GM18858 (cell line): ENCODE measurements around the gene MTG2.

ENCODE experiments used
- ATAC-seq: cut with Tn5 transposase; IDR thresholded peaks from one replicate; pipeline ENCODE4 v1.9.1; 2021; ENCODE audit not compliant: unreplicated experiment

Gene MTG2

DNA sequence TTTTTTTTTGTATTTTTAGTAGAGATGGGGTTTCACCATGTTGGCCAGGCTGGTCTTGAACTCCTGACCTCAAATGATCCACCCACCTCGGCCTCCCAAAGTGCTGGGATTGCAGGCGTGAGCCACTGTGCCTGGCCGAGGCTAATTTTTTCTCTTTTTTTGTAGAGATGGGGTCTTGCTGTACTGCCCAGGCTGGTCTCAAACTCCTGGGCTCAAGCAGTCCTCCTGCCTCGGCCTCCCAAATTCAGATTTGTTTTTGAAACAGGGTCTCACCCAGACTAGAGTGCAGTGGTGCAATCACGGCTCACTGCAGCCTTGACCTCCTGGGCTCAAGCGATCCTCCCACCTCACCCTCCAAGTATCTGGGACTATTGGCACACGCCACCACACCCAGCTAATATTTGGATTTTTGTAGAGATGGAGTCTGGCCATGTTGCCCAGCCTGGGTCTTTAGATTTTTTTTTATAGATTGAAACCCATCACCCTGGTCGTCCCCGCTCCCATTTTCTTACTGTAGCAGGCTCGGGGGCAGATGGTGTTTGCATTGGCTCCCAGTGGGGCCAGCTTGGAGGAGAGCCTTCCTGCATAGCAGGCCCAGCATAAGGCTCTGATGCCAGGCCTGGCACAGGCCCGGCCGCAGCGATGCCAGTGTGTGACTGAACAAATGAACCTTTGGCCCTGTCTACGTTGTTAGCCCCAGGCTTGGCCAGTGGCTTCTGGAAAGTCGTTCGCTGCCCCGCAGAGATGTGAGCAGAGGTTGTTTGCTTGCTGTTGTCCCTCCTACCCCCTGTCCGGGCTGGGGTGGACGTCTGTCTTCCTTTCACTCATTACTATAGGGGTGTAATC, 4.3 kb upstream of the MTG2 start:
- no peak for ATAC-seq

GRCh38 chr20:62179162-62179504, 3.7 kb upstream of the MTG2 start:
- ATAC-seq = no peak

DNA sequence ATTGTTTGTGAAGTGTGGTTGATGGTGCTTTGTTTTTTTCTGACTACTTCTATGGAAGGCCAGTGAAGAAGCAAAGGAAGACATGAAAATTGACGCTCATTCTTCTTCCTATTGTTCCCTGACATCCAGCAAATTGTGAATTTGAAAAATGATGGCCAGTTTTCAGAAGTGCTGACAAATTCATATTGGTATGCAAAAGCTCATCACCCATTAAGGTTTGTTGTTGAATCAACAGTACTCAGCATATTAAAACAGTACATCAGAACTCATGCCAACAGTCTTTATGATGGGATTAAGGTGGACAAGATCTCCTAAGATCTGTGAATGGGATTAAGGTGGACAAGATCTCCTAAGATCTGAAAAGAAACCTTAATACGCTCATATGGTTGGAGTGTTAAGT, 1.0 kb upstream of the MTG2 start:
- ATAC-seq = no peak

GRCh38 chr20:62183426-62184142, 756 bp downstream of the MTG2 start:
- no peak for ATAC-seq

- ATAC-seq = no peak
Measured at GRCh38 chr20:62186096-62186426, 3.2 kb downstream of the MTG2 start.

DNA sequence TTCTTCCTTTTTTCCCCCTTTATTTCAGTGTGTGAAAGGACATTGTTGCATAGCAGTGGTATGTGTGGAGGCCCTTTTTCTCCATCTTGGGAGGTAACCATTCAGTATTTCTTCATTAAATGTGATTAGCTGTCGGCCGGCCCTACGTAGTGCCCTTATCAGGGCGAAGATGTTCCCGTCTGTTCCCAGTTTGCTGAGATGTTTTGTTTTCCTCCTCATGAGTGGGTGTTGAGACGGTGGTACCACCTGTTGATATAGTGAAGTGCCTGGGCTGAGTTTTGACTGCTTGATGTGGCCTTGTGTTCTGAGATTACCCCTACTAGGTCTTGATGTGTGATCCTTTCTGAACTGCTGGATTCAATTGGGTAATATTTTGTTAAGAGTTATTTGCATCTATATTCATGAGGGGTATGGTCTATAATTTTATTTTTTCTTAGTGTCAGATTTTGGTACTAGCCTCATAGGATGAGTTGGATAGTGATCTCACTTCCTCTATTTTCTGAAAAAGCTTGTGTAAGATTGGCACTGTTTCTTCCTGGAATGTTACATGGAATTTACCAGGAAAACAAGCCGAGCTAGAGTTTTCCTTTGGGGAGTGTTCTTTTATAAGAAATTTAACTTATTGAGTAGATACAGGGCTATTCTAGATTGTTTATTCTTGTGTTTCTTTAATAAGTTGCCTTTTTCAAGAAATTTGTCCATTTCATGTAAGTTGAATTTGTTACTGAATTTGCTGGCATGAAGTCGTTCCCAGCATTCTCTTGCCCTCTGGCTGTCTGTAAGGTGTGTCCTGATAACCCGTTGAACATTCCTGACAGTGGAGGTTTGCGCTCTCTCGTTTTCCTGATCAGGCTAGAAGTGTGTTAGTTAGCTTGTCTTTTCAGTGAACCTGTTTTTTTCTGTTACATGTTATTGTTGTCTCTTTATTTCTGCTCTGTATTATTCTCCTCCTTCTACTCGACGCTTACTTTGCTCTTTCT, 4.3 kb downstream of the MTG2 start:
- no peak for ATAC-seq

DNA sequence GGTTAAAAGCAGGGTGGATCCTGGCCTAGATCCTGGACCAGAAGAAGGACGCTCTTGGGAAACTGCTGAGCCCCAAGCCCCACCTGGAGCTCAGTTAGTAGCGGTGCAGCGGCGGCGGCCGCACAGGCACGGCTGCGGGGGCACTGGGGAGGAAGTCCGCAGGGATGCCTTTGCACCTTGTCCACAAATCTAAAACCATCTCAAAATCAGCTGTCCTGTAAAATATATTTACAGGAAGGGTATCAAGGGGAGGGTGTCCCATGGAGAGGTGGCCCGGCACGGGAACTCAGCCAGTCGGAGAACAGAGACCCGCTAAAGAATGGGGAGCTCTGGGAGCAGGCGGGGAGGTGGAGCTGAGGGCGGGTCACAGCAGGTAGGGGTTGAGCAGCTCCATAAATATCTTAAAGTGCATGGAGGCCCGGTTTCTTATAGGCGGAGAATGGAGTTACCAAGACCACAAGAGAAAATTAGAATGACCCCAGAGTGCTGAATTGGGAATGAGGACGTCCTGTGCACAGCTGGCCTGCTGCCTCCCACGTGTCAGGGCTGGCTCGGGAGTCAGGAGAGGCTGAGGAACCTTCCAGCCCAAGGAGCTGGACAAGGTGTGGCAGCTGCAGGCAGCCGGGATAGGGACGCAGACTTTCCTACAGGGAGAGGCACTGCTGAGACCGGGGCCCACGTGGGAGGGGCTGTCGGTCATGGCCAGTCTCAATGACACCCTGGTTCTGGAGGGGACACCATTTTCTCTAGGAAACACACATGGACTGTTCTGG, 8.0 kb downstream of the MTG2 start:
- ATAC-seq = no peak

- no peak for ATAC-seq
Measured at GRCh38 chr20:62191781-62192559, 9.1 kb downstream of the MTG2 start.

- no peak for ATAC-seq
Measured at GRCh38 chr20:62192635-62193034, 9.8 kb downstream of the MTG2 start.

DNA sequence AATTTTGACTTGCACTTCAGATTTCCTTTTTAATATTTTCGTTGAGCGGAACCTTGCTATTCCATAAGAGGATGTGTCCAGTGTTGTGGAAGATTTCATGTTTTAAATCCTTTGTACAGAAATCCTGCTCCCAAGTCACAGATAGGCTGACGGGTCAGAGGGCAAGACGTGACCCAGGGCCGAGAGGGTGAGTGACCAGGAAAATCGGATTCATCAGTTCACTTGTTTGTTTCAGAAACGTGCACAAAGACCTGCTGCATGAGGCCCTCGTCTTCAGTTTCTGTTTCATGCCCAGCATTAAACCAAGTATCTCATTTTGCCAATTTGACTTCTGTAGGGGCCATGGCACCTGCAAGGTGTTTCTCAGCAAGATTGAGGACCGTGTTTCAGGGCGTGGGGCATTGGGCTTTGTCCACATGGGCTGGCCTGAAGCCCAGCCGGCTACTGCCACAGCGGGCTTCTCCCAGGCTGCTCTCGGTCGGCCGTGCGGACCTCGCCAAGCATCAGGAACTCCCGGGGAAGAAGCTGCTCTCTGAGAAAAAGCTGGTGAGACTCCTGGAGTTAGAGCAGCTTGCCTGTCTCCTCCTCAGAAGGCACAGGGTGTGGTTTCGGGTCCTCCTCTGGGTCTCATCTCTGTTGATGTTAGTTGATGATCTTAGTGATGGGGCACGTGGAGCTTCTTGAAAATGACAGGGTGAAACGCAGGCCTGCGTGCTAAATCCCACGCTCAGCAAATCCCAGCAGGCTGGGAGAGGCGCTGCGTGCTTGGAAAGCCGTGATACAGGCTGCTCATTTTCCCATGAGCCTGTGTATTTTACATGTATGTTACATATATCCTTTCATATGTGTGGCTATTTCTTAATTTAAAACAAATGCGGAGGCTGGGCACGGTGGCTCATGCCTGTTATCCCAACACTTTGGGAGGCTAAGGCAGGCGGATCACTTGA, 10.5 kb downstream of the MTG2 start:
- no peak for ATAC-seq

GRCh38 chr20:62195075-62195405, 12.2 kb downstream of the MTG2 start:
- no peak for ATAC-seq

- ATAC-seq = no peak
Measured at GRCh38 chr20:62195736-62196135, 12.9 kb downstream of the MTG2 start.

GRCh38 chr20:62196286-62196685, 13.5 kb downstream of the MTG2 start:
- ATAC-seq = no peak

DNA sequence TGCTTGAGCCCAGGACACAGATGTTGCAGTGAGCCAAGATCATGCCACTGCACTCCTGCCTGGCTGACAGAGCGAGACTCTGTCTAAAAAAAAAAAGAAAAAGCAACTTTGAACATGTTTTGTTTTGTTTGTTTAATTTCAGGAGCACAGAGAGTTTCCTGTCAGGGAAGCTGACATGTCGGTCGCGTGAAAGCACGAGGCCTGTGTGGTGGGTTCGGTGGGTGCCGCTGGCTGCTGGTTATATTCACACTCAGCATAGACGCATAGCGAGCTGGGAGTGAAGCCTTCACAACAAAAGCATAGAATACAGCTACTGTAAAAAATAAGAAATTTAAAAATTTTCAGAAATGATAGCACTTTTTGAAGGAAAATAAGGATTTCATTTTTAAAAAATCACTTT, 14.5 kb downstream of the MTG2 start:
- ATAC-seq = no peak

GRCh38 chr20:62197801-62198200, 15.0 kb downstream of the MTG2 start:
- ATAC-seq = no peak

DNA sequence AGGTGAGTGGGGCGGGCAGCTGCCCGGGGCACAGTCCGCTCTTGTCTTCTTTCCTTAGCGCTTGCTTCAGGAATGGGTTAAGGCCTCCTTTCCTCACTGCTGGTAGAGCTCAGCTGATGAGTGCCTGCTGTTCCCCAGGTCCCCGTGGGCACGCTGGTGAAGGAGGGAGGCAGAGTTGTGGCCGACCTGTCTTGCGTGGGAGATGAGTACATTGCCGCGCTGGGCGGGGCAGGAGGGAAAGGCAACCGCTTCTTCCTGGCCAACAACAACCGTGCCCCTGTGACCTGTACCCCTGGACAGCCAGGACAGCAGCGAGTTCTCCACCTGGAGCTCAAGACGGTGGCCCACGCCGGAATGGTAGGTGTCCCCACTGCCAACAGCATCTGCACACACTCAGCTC, 15.7 kb downstream of the MTG2 start:
- ATAC-seq = no peak

GRCh38 chr20:62198931-62199330, 16.1 kb downstream of the MTG2 start:
- ATAC-seq = no peak

DNA sequence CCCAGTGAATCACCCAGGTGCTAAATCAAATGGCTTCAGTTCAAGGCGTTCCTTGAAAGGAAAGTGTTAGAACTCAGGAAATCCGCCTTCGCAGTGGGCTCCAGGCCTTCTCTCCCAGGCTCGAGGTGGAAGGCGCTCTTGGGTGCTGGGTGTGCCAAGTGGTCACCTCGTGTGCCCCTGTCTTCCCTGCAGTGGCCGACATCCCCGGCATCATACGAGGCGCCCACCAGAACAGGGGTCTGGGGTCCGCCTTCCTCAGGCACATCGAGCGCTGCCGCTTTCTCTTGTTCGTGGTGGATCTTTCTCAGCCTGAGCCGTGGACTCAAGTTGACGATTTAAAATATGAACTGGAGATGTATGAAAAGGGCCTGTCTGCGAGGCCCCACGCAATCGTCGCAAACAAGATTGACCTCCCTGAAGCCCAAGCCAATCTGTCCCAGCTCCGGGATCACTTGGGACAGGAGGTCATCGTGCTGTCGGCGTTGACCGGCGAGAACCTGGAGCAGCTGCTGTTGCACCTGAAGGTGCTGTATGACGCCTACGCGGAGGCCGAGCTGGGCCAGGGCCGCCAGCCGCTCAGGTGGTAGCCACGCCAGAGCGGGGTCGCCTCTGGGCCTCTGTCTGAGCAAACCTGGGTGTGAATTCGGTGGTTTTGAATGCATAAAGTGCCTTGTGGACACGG, 17.8 kb downstream of the MTG2 start:
- ATAC-seq = no peak
